ENCODE measurements around the gene ATF3.

Gene ATF3

DNA sequence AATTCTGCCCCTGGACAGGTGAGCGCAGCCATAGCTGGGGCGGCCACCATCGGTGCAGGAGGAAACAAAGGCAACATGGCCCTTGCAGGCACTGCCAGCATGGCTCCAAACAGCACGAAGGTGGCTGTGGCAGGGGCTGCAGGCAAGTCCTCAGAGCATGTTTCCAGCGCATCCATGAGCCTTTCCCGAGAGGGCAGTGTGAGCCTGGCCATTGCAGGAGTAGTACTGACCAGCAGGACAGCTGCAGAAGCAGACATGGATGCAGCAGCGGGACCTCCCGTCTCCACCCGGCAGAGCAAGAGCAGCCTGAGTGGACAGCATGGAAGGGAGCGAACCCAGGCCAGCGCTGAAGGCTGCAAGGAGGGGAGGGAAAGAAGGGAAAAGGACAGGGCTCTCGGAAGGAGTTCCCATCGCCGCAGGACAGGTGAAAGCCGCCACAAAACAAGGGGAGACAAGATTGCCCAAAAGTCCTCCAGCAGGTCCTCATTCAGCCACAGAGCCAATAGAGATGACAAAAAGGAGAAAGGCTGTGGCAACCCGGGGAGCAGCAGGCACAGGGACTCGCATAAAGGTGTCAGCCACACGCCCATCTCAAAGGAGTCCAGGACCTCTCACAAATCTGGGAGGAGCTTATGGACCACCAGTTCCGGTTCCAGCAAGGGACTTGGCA lies 17.4 kb downstream of the ATF3 start:
- no peak overlapping the region for H3K4me3 ChIP-seq (ENCODE audit: low read depth, low read length)
- TF ChIP-seq, protein P1, sequence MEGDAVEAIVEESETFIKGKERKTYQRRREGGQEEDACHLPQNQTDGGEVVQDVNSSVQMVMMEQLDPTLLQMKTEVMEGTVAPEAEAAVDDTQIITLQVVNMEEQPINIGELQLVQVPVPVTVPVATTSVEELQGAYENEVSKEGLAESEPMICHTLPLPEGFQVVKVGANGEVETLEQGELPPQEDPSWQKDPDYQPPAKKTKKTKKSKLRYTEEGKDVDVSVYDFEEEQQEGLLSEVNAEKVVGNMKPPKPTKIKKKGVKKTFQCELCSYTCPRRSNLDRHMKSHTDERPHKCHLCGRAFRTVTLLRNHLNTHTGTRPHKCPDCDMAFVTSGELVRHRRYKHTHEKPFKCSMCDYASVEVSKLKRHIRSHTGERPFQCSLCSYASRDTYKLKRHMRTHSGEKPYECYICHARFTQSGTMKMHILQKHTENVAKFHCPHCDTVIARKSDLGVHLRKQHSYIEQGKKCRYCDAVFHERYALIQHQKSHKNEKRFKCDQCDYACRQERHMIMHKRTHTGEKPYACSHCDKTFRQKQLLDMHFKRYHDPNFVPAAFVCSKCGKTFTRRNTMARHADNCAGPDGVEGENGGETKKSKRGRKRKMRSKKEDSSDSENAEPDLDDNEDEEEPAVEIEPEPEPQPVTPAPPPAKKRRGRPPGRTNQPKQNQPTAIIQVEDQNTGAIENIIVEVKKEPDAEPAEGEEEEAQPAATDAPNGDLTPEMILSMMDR (IDR thresholded peaks at IDR 0.05; ENCODE audit: control insufficient read depth, extremely low read depth, insufficient read depth), result no peak
- DNase-seq (ENCODE audit: low read depth), result no peak

DNA sequence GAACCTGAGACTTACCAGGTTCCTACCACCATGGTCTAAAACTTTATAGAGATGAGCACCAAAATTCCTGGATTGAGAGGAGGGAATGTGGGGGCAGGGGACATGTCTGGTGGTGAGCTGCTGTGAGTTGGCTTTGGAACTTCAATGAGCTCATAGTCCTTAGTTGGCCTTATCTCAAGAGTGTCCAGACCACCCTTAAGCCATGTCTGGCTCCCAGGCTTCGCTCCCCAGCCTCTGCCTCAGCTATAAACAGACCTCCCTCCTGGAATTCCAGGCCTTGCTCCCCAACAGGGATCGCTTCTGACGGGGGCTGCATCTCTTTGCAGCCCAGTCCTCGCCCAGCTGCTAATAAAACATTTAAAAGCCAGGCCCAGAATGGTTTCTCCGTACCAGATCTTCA lies 19.5 kb downstream of the ATF3 start:
- DNase-seq (ENCODE audit: low read depth), result no peak
- H3K4me3 ChIP-seq (ENCODE audit: low read depth, low read length), result no peak overlapping the region
- TF ChIP-seq, protein P1 (IDR thresholded peaks at IDR 0.05; ENCODE audit: control insufficient read depth, extremely low read depth, insufficient read depth), result no peak

DNA sequence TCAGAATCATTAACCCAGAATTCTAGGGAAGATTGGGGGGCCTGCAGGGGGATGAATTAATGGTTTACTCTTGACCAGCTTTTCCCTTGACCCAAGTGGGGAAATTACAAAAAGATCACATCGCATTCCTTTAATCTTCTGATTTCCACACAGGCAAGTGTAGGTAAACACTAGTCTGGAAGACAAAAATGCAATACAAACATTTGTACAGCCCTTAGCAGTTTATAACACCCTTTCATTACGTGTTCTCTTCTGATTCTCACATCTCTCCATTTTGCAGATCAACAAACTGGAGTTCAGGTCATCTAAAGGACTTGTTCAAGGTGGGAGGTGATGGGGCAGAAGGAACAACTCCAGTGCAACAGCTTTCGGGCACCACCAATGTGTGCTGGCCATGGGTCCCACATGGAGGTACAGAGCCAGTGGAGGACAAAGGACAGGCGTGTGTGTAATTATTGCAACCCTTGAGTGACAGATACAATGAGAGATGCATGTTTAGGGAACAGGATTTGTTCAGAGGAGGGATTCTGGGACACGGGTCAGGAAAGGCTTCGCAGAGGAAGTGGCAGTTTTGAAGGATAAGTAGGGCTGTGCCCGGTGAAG lies 20.4 kb downstream of the ATF3 start:
- TF ChIP-seq, protein P1 (IDR thresholded peaks at IDR 0.05; ENCODE audit: control insufficient read depth, extremely low read depth, insufficient read depth), result no peak
- no peak for DNase-seq (ENCODE audit: low read depth)
- no peak overlapping the region for H3K4me3 ChIP-seq (ENCODE audit: low read depth, low read length)

DNA sequence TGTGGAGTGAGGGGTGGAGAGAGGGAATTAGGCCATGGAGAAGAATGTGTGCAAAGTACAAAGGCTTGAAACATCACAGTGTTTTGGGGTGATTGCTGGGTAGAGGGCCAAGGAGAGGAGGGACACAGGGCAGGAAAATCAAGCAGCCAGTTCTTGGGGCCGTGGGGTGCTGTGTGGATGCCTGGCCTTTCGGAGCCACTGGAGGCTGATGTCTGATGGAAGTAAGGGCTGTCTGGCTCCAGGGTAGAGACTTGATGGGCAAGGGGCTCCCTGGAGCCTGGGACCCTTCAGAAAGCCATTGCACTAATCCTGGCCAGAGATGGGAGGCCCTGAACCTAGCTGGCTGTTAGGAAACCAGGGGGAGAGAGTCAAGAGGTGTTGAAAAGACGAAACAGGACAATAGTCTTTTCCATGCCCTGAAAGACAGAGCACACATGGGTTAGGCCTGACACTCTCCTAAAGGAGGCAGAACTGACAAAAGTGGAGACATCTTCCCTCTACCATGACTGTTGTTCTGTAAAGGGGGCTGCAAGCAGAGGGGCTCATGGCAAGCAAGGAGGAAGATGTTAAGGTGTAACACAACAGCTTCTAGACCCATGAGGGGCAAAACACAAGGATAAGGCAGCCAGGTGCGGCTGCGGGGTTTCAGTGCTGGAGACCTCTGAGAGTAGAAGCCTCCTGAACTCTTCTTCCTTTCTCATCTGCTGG lies 21.0 kb downstream of the ATF3 start:
- no peak for DNase-seq (ENCODE audit: low read depth)
- H3K4me3 ChIP-seq (ENCODE audit: low read depth, low read length), result no peak overlapping the region
- TF ChIP-seq, protein P1 (IDR thresholded peaks at IDR 0.05; ENCODE audit: control insufficient read depth, extremely low read depth, insufficient read depth), result no peak

DNA sequence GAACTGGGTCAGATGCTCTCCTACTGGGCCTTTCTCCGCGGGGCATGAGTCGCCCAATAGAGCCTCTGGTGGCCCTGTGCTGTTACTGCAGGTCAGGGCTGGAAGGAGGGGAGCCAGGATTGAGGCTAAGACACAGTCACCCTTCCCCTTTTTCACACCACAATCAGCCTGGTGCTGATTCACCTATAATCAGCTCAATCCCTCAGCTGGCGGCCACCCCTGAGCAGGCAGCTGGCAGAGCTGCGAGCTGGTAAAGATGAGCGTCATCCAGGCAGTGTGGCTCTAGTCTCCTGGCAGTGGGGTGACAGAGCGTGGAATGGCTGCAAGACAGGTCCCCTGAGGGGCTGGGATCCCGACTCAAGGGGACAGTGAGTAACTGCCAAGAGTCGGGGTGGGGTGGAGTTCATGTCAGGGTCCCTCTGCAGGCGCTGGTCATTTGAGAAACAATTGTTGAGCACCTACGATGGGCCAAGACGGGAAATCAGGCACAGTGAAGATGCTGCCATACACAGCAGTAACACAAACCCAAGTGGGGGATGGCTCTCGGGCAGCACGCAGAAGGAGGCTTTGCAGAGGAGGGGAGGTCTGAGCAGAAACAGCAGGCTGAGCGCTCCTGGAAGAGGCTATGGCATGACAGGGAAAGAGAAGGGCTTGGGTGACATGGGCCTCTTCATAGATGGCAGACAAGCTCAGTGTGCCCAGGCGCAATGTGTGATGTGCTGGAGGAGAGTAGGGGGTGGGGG lies 21.8 kb downstream of the ATF3 start:
- TF ChIP-seq, protein P1 (IDR thresholded peaks at IDR 0.05; ENCODE audit: control insufficient read depth, extremely low read depth, insufficient read depth), result peak; percentile 68
- no peak for DNase-seq (ENCODE audit: low read depth)
- no peak overlapping the region for H3K4me3 ChIP-seq (ENCODE audit: low read depth, low read length)

DNA sequence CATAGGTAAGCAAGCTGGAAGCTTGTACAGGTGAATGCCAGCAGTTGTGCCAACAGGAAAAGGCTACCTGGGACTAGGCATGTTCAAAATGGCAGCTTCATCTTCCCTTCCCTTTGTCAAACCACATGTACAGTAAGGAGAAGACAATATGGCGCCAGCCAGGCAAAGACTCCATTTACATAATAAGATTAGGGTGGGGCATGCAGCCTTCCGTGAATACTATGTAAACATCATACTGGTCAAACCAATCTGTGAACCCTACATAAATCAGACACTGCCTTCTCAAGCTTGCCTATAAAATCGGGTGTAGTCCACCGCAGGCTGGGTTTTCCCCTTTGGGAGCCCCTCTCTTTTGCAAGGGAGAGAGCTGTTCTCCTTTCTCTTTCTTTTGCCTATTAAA lies 24.6 kb downstream of the ATF3 start:
- TF ChIP-seq, protein P1 (IDR thresholded peaks at IDR 0.05; ENCODE audit: control insufficient read depth, extremely low read depth, insufficient read depth), result no peak
- no peak for DNase-seq (ENCODE audit: low read depth)
- no peak overlapping the region for H3K4me3 ChIP-seq (ENCODE audit: low read depth, low read length)
